HepG2 (cell line): ENCODE results near the gene TBC1D4. TPM values are rescaled to one million over a fixed set of nuclear protein-coding genes. Genes with fewer than 3 reads are reported as not detected.
A peak's percentile ranks its signal among the peaks of the same experiment; 100 is the strongest.

Experiments used
- ARHGAP35 ChIP-seq: sonication (generic); formaldehyde crosslinking; IDR thresholded peaks from 2 replicates; pipeline ENCODE4 v1.9.0; 2022; ENCODE audit warnings: mild to moderate bottlenecking, inconsistent platforms, moderate library complexity, missing genetic modification reagents, borderline replicate concordance
- CENPT ChIP-seq: sonication (generic); formaldehyde crosslinking; IDR thresholded peaks from 2 replicates; pipeline ENCODE4 v1.8.0; 2022; ENCODE audit warnings: low read depth, mild to moderate bottlenecking, moderate library complexity, missing genetic modification reagents
- EEA1 ChIP-seq: sonication (generic); formaldehyde crosslinking; IDR thresholded peaks from 2 replicates; pipeline ENCODE4 v1.5.1; 2020; ENCODE audit warnings: mild to moderate bottlenecking, missing genetic modification reagents, borderline replicate concordance
- ELF3 ChIP-seq: IDR thresholded peaks from 2 replicates; pipeline ENCODE4 v1.6.1; 2016; ENCODE audit warnings: missing genetic modification reagents, missing compliant biosample characterization
- EP300 ChIP-seq, 3 experiments: sonication (generic) in 1 of 3; formaldehyde crosslinking in 1 of 3; IDR thresholded peaks; 2 replicates each; pipeline versions ENCODE4 v1.5.1 to v1.6.1; 2011 to 2020; ENCODE audit warnings: low read depth in 2 of 3, low read length in 2 of 3, borderline replicate concordance in 1 of 3, improper control_type of control experiment in 1 of 3, mild to moderate bottlenecking in 1 of 3, missing genetic modification reagents in 1 of 3, moderate library complexity in 1 of 3
- HIVEP1 ChIP-seq: sonication (generic); formaldehyde crosslinking; IDR thresholded peaks from 2 replicates; pipeline ENCODE4 v1.4.0; 2020; ENCODE audit warnings: mild to moderate bottlenecking, missing genetic modification reagents
- IKZF5 ChIP-seq: IDR thresholded peaks from 2 replicates; pipeline ENCODE4 v1.6.1; 2018; ENCODE audit warnings: missing genetic modification reagents, mild to moderate bottlenecking, missing compliant biosample characterization
- JUND ChIP-seq: sonication (generic); formaldehyde crosslinking; IDR thresholded peaks from 2 replicates; pipeline ENCODE4 v1.8.0; 2022; ENCODE audit warnings: mild to moderate bottlenecking, missing genetic modification reagents
- KDM1A ChIP-seq: IDR thresholded peaks from 2 replicates; pipeline ENCODE4 v1.6.1; 2016; ENCODE audit warnings: missing compliant biosample characterization
- MAFG ChIP-seq: sonication (generic); formaldehyde crosslinking; IDR thresholded peaks from 2 replicates; pipeline ENCODE4 v1.5.1; 2020; ENCODE audit warnings: mild to moderate bottlenecking, missing genetic modification reagents
- MAZ ChIP-seq, 2 experiments: sonication (generic) in 1 of 2; formaldehyde crosslinking in 1 of 2; IDR thresholded peaks; 2 replicates each; pipeline versions ENCODE4 v1.5.0 to v1.6.1; 2012 to 2020; ENCODE audit warnings: low read depth in 2 of 2, mild to moderate bottlenecking in 2 of 2, borderline replicate concordance in 1 of 2, improper control_type of control experiment in 1 of 2, low read length in 1 of 2, missing genetic modification reagents in 1 of 2, moderate library complexity in 1 of 2
- MLLT10 ChIP-seq: sonication (generic); formaldehyde crosslinking; IDR thresholded peaks from 2 replicates; pipeline ENCODE4 v1.4.0; 2020; ENCODE audit warnings: missing genetic modification reagents
- NFKBIZ ChIP-seq: IDR thresholded peaks from 2 replicates; pipeline ENCODE4 v1.6.1; 2018; ENCODE audit warnings: missing genetic modification reagents, missing compliant biosample characterization
- NR2C2 ChIP-seq: sonication (generic); formaldehyde crosslinking; IDR thresholded peaks from 2 replicates; pipeline ENCODE4 v1.4.0; 2020; ENCODE audit warnings: missing genetic modification reagents, mild to moderate bottlenecking, moderate library complexity, borderline replicate concordance
- RAD51 ChIP-seq: fragments of 450-650 bp; IDR thresholded peaks from 2 replicates; pipeline ENCODE4 v1.6.1; 2016; ENCODE audit warnings: borderline replicate concordance
- ZBTB7A ChIP-seq: sonication (generic); formaldehyde crosslinking; IDR thresholded peaks from 2 replicates; pipeline ENCODE4 v1.8.0; 2022; ENCODE audit warnings: mild to moderate bottlenecking, missing genetic modification reagents
- ZNF224 ChIP-seq: sonication (generic); formaldehyde crosslinking; IDR thresholded peaks from 2 replicates; pipeline ENCODE4 v1.5.0; 2020; ENCODE audit warnings: mild to moderate bottlenecking, missing genetic modification reagents
- ZNF720 ChIP-seq: sonication (generic); formaldehyde crosslinking; IDR thresholded peaks from 2 replicates; pipeline ENCODE4 v1.4.0; 2020; ENCODE audit warnings: missing genetic modification reagents
- ZNF724P ChIP-seq: sonication (generic); formaldehyde crosslinking; IDR thresholded peaks from 2 replicates; pipeline ENCODE4 v1.8.0; 2022; ENCODE audit warnings: missing genetic modification reagents, borderline replicate concordance
- ZSCAN20 ChIP-seq: sonication (generic); formaldehyde crosslinking; IDR thresholded peaks from 2 replicates; pipeline ENCODE4 v1.4.0; 2020; ENCODE audit warnings: missing genetic modification reagents, mild to moderate bottlenecking, borderline replicate concordance
- ZSCAN29 ChIP-seq: sonication (generic); formaldehyde crosslinking; conservative IDR thresholded peaks from 2 replicates; pipeline ENCODE4 v1.4.0; 2020; ENCODE audit warnings: mild to moderate bottlenecking, missing genetic modification reagents
- polyA plus RNA-seq, 8 experiments: library from polyadenylated mRNA; depleted of rRNA in 3 of 8; stranded (reverse) in 7 of 8; unstranded in 1 of 8; fragments of >200 nt; fragmentation: Illumina TruSeq in 4 of 8; extraction: Trizol in 4 of 8; gene quantifications; 2 replicates each; pipeline versions ENCODE4 v1.2.1 to v1.2.3, GENCODE V29; 2011 to 2016; ENCODE audit warnings: low read depth in 4 of 8, missing spikeins in 1 of 8, mixed read lengths in 1 of 8; ENCODE audit not compliant: insufficient read depth in 1 of 8
- total RNA-seq, 5 experiments: library from RNA; depleted of rRNA; stranded (reverse); fragments of >200 nt; fragmentation: Illumina TruSeq; extraction: Trizol; gene quantifications; 2 replicates each; pipeline ENCODE4 v1.2.3, GENCODE V29; 2016; ENCODE audit warnings: low read depth in 1 of 5
- TF ChIP-seq, protein P1 (sequence below): sonication (generic); formaldehyde crosslinking; IDR thresholded peaks from 2 replicates; pipeline ENCODE4 v1.4.0; 2020; ENCODE audit warnings: mild to moderate bottlenecking, missing genetic modification reagents
- TF ChIP-seq, protein P2 (sequence below): sonication (generic); formaldehyde crosslinking; IDR thresholded peaks from 2 replicates; pipeline ENCODE4 v1.5.0; 2020; ENCODE audit warnings: mild to moderate bottlenecking, missing genetic modification reagents, borderline replicate concordance

Gene TBC1D4
- total and polyA plus RNA-seq, 2 of the 13 experiments (the other 11 are each of a cell fraction or from before 2014, with no cell fraction given) = 35.9 to 64.4 TPM

DNA sequence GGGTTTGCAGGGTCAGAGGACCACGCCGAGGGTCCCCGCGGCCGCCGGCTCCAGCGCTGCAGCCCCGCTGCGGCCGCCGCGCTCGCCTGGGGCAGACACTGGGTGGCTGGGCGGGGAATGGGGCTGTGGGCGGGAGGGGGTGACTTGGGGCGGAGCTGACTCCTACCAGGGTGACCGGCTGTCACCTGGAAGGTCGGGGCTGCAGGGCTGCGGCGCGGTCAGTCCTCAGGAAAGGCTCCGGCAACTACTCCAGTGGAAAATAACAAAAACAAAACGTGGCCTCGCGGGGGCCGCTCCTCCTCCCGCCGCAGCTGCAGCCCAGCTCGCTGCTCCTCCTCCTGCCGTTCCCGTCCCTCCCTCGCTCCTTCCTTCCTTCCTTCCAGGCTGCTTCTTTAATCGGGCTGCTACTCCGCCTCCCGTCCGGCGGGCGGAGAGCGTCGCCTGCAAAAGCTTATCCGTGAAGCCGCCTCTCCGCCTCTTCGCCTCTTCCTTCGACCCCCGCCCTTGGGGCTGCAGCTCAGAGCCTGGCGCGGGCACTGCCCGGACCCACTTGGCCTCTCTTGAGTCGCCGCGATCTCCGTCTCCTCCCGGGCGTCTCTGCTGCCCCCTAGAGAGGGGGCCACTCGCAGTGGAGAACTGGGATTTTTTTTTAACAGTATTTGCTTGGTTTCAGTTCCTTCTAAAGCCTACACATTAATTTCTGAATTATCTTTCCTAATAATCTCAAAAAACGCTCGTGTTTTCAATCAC, at the start of gene TBC1D4 (continued):
- TF ChIP-seq, protein P1, sequence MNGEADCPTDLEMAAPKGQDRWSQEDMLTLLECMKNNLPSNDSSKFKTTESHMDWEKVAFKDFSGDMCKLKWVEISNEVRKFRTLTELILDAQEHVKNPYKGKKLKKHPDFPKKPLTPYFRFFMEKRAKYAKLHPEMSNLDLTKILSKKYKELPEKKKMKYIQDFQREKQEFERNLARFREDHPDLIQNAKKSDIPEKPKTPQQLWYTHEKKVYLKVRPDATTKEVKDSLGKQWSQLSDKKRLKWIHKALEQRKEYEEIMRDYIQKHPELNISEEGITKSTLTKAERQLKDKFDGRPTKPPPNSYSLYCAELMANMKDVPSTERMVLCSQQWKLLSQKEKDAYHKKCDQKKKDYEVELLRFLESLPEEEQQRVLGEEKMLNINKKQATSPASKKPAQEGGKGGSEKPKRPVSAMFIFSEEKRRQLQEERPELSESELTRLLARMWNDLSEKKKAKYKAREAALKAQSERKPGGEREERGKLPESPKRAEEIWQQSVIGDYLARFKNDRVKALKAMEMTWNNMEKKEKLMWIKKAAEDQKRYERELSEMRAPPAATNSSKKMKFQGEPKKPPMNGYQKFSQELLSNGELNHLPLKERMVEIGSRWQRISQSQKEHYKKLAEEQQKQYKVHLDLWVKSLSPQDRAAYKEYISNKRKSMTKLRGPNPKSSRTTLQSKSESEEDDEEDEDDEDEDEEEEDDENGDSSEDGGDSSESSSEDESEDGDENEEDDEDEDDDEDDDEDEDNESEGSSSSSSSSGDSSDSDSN (CRISPR knock-in tag) = peak; percentile 53
- TF ChIP-seq, protein P2, sequence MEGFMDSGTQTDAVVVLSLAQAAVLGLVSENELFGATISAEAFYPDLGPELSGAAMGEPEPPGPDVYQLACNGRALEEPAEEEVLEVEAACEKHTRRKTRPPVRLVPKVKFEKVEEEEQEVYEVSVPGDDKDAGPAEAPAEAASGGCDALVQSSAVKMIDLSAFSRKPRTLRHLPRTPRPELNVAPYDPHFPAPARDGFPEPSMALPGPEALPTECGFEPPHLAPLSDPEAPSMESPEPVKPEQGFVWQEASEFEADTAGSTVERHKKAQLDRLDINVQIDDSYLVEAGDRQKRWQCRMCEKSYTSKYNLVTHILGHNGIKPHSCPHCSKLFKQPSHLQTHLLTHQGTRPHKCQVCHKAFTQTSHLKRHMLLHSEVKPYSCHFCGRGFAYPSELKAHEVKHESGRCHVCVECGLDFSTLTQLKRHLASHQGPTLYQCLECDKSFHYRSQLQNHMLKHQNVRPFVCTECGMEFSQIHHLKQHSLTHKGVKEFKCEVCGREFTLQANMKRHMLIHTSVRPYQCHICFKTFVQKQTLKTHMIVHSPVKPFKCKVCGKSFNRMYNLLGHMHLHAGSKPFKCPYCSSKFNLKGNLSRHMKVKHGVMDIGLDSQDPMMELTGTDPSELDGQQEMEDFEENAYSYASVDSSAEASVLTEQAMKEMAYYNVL (CRISPR knock-in tag) = peak; percentile 96
- TF ChIP-seq ZSCAN29 = peak; percentile 49; the same call in 1 of the 2 replicates
- TF ChIP-seq ZNF724P (CRISPR knock-in tag) = no peak
- no peak for TF ChIP-seq JUND (CRISPR knock-in tag)
- TF ChIP-seq CENPT (CRISPR knock-in tag) = no peak
- no peak for TF ChIP-seq RAD51
- TF ChIP-seq HIVEP1 (CRISPR knock-in tag) = no peak
- no peak for TF ChIP-seq KDM1A (CRISPR knock-in tag)
- no peak for TF ChIP-seq MAFG (CRISPR knock-in tag)
- TF ChIP-seq NR2C2 (CRISPR knock-in tag) = 0 out of 2 replicates have a peak, but pooled peaks have one; percentile 18
- TF ChIP-seq MAZ (IDR thresholded peaks at IDR 0.05; ENCODE audit: borderline replicate concordance, low read depth, low read length) = peak; percentile 71
- peak; percentile 63; the same call in 1 of the 2 replicates for TF ChIP-seq MAZ (CRISPR knock-in tag; IDR thresholded peaks at IDR 0.05; ENCODE audit: low read depth)
- peak; percentile 25; the same call in 1 of the 2 replicates for TF ChIP-seq ZBTB7A (CRISPR knock-in tag)
- TF ChIP-seq ARHGAP35 = no peak
- no peak for TF ChIP-seq ZSCAN20
- TF ChIP-seq NFKBIZ (CRISPR knock-in tag) = 0 out of 2 replicates have a peak, but pooled peaks have one; percentile 44
- TF ChIP-seq ELF3 (CRISPR knock-in tag) = peak; percentile 58
- TF ChIP-seq IKZF5 (CRISPR knock-in tag) = 0 out of 2 replicates have a peak, but pooled peaks have one; percentile 53
- no peak for TF ChIP-seq MLLT10 (CRISPR knock-in tag)
- TF ChIP-seq EEA1 (CRISPR knock-in tag) = 0 out of 2 replicates have a peak, but pooled peaks have one; percentile 8
- TF ChIP-seq EP300 (IDR thresholded peaks at IDR 0.05; ENCODE audit: low read depth in 2 of 2, low read length in 2 of 2) = peak in 1 of 2 experiments; percentile 58; a peak in 2 of 4 replicates
- no peak for TF ChIP-seq EP300 (CRISPR knock-in tag; IDR thresholded peaks at IDR 0.05; ENCODE audit: borderline replicate concordance)
- TF ChIP-seq ZNF224 = no peak
- TF ChIP-seq ZNF720 (CRISPR knock-in tag) = no peak
